ENCODE data around the gene LIN9.

LIN9 gene

DNA sequence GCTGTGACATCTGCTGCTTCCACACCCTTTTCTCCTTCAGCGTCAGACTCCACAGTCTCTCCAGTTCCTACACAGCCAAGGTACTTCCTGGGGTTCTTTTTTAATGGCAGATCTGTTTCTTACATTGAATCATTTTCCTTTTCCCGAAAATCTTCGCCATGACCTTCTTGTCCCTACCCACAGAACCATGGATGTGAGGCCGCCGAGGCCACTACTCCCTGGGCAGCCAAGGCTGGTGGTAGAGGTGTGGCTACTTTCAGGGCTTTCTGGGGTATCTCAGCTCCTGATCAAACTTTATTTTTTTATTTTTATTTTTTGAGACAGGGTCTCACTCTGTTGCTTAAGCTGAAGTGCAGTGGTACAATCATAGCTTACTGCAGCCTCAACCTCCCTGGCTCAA is 9.5 kb upstream of the LIN9 start:
- H3K9ac ChIP-seq = no peak overlapping the region
- TF ChIP-seq, protein P1, sequence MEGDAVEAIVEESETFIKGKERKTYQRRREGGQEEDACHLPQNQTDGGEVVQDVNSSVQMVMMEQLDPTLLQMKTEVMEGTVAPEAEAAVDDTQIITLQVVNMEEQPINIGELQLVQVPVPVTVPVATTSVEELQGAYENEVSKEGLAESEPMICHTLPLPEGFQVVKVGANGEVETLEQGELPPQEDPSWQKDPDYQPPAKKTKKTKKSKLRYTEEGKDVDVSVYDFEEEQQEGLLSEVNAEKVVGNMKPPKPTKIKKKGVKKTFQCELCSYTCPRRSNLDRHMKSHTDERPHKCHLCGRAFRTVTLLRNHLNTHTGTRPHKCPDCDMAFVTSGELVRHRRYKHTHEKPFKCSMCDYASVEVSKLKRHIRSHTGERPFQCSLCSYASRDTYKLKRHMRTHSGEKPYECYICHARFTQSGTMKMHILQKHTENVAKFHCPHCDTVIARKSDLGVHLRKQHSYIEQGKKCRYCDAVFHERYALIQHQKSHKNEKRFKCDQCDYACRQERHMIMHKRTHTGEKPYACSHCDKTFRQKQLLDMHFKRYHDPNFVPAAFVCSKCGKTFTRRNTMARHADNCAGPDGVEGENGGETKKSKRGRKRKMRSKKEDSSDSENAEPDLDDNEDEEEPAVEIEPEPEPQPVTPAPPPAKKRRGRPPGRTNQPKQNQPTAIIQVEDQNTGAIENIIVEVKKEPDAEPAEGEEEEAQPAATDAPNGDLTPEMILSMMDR (conservative IDR thresholded peaks at IDR 0.05; ENCODE audit: low read depth, low read length) = no peak
- H3K27me3 ChIP-seq (ENCODE audit: insufficient read depth, low read depth) = no peaks in the 10 kb centered on the region
- no peaks in the 10 kb centered on the region for H3K79me2 ChIP-seq (ENCODE audit: insufficient read depth, low read depth)
- H4K20me1 ChIP-seq (ENCODE audit: insufficient read depth) = no peaks in the 10 kb centered on the region
- no peaks in the 10 kb centered on the region for H3K4me1 ChIP-seq (ENCODE audit: low read depth, poor library complexity, severe bottlenecking)
- H2AFZ ChIP-seq (ENCODE audit: low read depth) = no peak overlapping the region
- no peak overlapping the region for H3K27ac ChIP-seq
- no peaks in the 10 kb centered on the region for H3K36me3 ChIP-seq (ENCODE audit: insufficient read depth)
- H3K4me3 ChIP-seq (IDR thresholded peaks at IDR 0.05; ENCODE audit: insufficient read depth, low read depth, low read length) = no peak overlapping the region
- H3K4me2 ChIP-seq = no peak overlapping the region

DNA sequence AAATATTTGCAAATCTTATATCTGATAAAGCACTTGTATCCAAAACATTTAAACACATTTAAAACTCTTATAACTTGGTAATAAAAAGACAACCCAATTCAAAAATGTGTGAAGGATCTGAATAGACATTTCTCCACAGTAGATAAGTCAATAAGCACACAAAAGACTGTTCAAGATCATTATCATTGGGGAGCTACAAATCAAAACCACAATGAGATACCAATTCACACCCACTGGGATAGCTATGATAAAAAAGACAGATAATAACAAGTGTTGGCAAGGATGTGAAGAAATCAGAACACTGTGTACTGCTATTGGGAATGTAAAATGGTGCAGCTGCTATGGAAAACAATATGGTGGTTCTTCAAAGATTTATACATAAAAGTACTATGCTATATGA is 5.1 kb upstream of the LIN9 start:
- Histone ChIP-seq H3K27me3 (ENCODE audit: insufficient read depth, low read depth) (no peaks in the 10 kb centered on the region), H3K27ac (no peak overlapping the region), H3K36me3 (ENCODE audit: insufficient read depth) (no peaks in the 10 kb centered on the region), H3K4me1 (ENCODE audit: low read depth, poor library complexity, severe bottlenecking) (peaks cover 10% of the 10 kb centered on the region), H3K4me2 (no peak overlapping the region), H4K20me1 (ENCODE audit: insufficient read depth) (no peaks in the 10 kb centered on the region), H3K79me2 (ENCODE audit: insufficient read depth, low read depth) (no peaks in the 10 kb centered on the region), H2AFZ (ENCODE audit: low read depth) (no peak overlapping the region), H3K4me3 (IDR thresholded peaks at IDR 0.05; ENCODE audit: insufficient read depth, low read depth, low read length) (no peak overlapping the region), H3K9ac (no peak overlapping the region)
- TF ChIP-seq, protein P1 (conservative IDR thresholded peaks at IDR 0.05; ENCODE audit: low read depth, low read length) = no peak

DNA sequence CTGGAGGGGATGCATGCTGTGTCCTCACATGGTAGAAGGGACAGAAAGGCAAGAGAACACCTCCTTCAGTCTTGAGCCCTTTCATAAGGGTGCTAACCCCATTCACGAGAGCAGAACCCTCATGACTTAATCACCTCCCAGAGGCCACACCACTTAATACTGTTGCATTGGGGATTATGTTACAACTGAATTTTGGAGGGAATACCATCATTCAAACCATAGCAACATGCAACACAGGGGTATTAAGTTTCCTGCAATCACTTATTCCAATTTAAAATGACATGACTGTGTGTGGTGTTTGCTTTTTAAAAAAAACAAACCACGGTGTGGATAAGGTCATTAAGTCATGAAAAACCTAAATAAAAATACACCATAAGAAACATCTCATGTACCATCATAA is 3.1 kb upstream of the LIN9 start:
- no peak overlapping the region for H3K9ac ChIP-seq
- no peak overlapping the region for H2AFZ ChIP-seq (ENCODE audit: low read depth)
- H3K79me2 ChIP-seq (ENCODE audit: insufficient read depth, low read depth) = peaks cover 18% of the 10 kb centered on the region
- H3K27me3 ChIP-seq (ENCODE audit: insufficient read depth, low read depth) = no peaks in the 10 kb centered on the region
- H3K4me2 ChIP-seq = no peak overlapping the region
- H4K20me1 ChIP-seq (ENCODE audit: insufficient read depth) = no peaks in the 10 kb centered on the region
- H3K36me3 ChIP-seq (ENCODE audit: insufficient read depth) = no peaks in the 10 kb centered on the region
- H3K4me3 ChIP-seq (IDR thresholded peaks at IDR 0.05; ENCODE audit: insufficient read depth, low read depth, low read length) = no peak overlapping the region
- H3K4me1 ChIP-seq (ENCODE audit: low read depth, poor library complexity, severe bottlenecking) = peaks cover 20% of the 10 kb centered on the region
- TF ChIP-seq, protein P1 (conservative IDR thresholded peaks at IDR 0.05; ENCODE audit: low read depth, low read length) = no peak
- no peak overlapping the region for H3K27ac ChIP-seq

DNA sequence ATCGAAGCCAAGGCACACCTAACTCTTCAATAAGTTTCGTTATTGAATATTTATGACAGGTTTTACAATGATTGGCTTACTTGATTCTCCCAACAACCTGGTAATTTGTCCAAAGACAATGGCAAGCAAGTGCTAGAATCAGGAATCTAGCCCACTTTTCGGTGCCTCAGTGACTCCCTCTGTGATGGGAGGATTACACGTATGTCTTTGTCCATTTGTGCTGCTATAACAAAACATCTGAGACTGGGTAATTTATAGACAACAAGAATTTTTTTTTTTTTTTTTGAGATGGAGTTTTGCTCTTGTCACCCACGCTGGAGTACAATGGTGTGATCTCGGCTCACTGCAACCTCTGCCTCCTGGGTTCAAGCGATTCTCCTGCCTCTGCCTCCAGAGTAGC is 2.4 kb upstream of the LIN9 start:
- peaks cover 25% of the 10 kb centered on the region for H3K79me2 ChIP-seq (ENCODE audit: insufficient read depth, low read depth)
- peaks cover 27% of the 10 kb centered on the region for H3K4me1 ChIP-seq (ENCODE audit: low read depth, poor library complexity, severe bottlenecking)
- H3K4me2 ChIP-seq = no peak overlapping the region
- H3K4me3 ChIP-seq (IDR thresholded peaks at IDR 0.05; ENCODE audit: insufficient read depth, low read depth, low read length) = no peak overlapping the region
- no peaks in the 10 kb centered on the region for H4K20me1 ChIP-seq (ENCODE audit: insufficient read depth)
- H3K36me3 ChIP-seq (ENCODE audit: insufficient read depth) = no peaks in the 10 kb centered on the region
- H3K9ac ChIP-seq = no peak overlapping the region
- H3K27ac ChIP-seq = no peak overlapping the region
- H2AFZ ChIP-seq (ENCODE audit: low read depth) = no peak overlapping the region
- no peaks in the 10 kb centered on the region for H3K27me3 ChIP-seq (ENCODE audit: insufficient read depth, low read depth)
- TF ChIP-seq, protein P1 (conservative IDR thresholded peaks at IDR 0.05; ENCODE audit: low read depth, low read length) = no peak
